HEK293 (cell line): ENCODE measurements around the gene GRAMD1B.

Experiments used
- CTCF ChIA-PET: fragments of 350-600 bp; formaldehyde crosslinking; extraction: SDS; loops from one replicate; lab custom pipeline; 2021; ENCODE audit warnings: antibody characterized with exemption; lab: Yijun Ruan, JAX
- POLR2A ChIA-PET: fragments of 300-600 bp; formaldehyde crosslinking; extraction: SDS; loops from one replicate; lab custom pipeline; 2020; ENCODE audit warnings: antibody characterized with exemption, inconsistent platforms; lab: Yijun Ruan, JAX
- H3K27ac ChIP-seq: fragments of 200-500 bp; sonication (Bioruptor generic); 2 replicates; pipeline ENCODE4 v1.5.1; 2014; ENCODE audit warnings: low read depth, low read length, control low read depth, inconsistent platforms; ENCODE audit errors: extremely low read depth
- H3K36me3 ChIP-seq, 2 experiments: fragments of 200-500 bp in 1 of 2; sonication (Bioruptor generic) in 1 of 2; 1 replicate in 1 of 2; 2 replicates in 1 of 2; pipeline ENCODE4 v1.5.1; 2014 to 2017; ENCODE audit warnings: inconsistent platforms in 2 of 2, low read length in 2 of 2; ENCODE audit not compliant: control insufficient read depth in 2 of 2, insufficient read depth in 1 of 2
- H3K4me1 ChIP-seq: fragments of 200-500 bp; sonication (Bioruptor generic); 2 replicates; pipeline ENCODE4 v1.5.1; 2014; ENCODE audit warnings: mild to moderate bottlenecking, low read length, inconsistent platforms; ENCODE audit not compliant: control insufficient read depth, insufficient read depth
- H3K4me3 ChIP-seq: 2 replicates; pipeline ENCODE4 v1.5.1; 2011; ENCODE audit warnings: low read depth, mild to moderate bottlenecking, control low read depth, low read length, moderate library complexity
- H3K9me3 ChIP-seq: fragments of 200-500 bp; sonication (Bioruptor generic); 2 replicates; pipeline ENCODE4 v1.5.1; 2014; ENCODE audit warnings: low read depth, low read length, inconsistent platforms; ENCODE audit not compliant: control insufficient read depth, insufficient read depth
- OSR2 ChIP-seq: fragments of 450-650 bp; formaldehyde crosslinking; IDR thresholded peaks from 2 replicates; pipeline ENCODE4 v1.5.1; 2016; ENCODE audit warnings: missing biosample characterization, missing genetic modification characterization
- REPIN1 ChIP-seq: fragments of 450-650 bp; formaldehyde crosslinking; IDR thresholded peaks from 2 replicates; pipeline ENCODE4 v1.5.1; 2017; ENCODE audit warnings: missing biosample characterization, missing genetic modification characterization, low read depth
- SP2 ChIP-seq: fragments of 450-650 bp; formaldehyde crosslinking; IDR thresholded peaks from 2 replicates; pipeline ENCODE4 v1.5.1; 2016; ENCODE audit warnings: missing biosample characterization, missing genetic modification characterization
- ZNF140 ChIP-seq: fragments of 450-650 bp; formaldehyde crosslinking; IDR thresholded peaks from 2 replicates; pipeline ENCODE4 v1.5.1; 2016; ENCODE audit warnings: missing biosample characterization, missing genetic modification characterization
- ZNF214 ChIP-seq: fragments of 450-650 bp; formaldehyde crosslinking; IDR thresholded peaks from 2 replicates; pipeline ENCODE4 v1.5.1; 2017; ENCODE audit warnings: missing biosample characterization, mild to moderate bottlenecking, missing genetic modification characterization, borderline replicate concordance
- ZNF341 ChIP-seq: fragments of 450-650 bp; formaldehyde crosslinking; IDR thresholded peaks from 2 replicates; pipeline ENCODE4; 2016; ENCODE audit warnings: low read depth, missing biosample characterization, missing genetic modification characterization
- ZNF426 ChIP-seq: fragments of 450-650 bp; formaldehyde crosslinking; IDR thresholded peaks from 2 replicates; pipeline ENCODE4 v1.5.1; 2017; ENCODE audit warnings: missing biosample characterization, missing genetic modification characterization, mild to moderate bottlenecking, inconsistent platforms, moderate library complexity
- ZNF521 ChIP-seq: fragments of 450-650 bp; formaldehyde crosslinking; IDR thresholded peaks from 2 replicates; pipeline ENCODE4 v1.5.1; 2017; ENCODE audit warnings: missing biosample characterization, mild to moderate bottlenecking, missing genetic modification characterization
- ZNF560 ChIP-seq: fragments of 450-650 bp; formaldehyde crosslinking; IDR thresholded peaks from 2 replicates; pipeline ENCODE4 v1.5.1; 2017; ENCODE audit warnings: missing biosample characterization, missing genetic modification characterization, borderline replicate concordance
- ZNF561 ChIP-seq: fragments of 450-650 bp; IDR thresholded peaks from 2 replicates; pipeline ENCODE4 v1.5.1; 2018; ENCODE audit warnings: missing biosample characterization, missing genetic modification characterization, borderline replicate concordance
- ZNF837 ChIP-seq: fragments of 450-650 bp; formaldehyde crosslinking; IDR thresholded peaks from 2 replicates; pipeline ENCODE4 v1.5.1; 2016; ENCODE audit warnings: missing biosample characterization, missing genetic modification characterization
- TF ChIP-seq, protein P1 (sequence below): fragments of 450-650 bp; formaldehyde crosslinking; IDR thresholded peaks from 2 replicates; pipeline ENCODE4 v1.5.1; 2016; ENCODE audit warnings: missing biosample characterization, missing genetic modification characterization
- TF ChIP-seq, protein P2 (sequence below): fragments of 450-650 bp; formaldehyde crosslinking; IDR thresholded peaks from 2 replicates; pipeline ENCODE4 v1.5.1; 2016; ENCODE audit warnings: missing biosample characterization, missing genetic modification characterization, borderline replicate concordance
- TF ChIP-seq, protein P3 (sequence below): fragments of 450-650 bp; formaldehyde crosslinking; IDR thresholded peaks from 2 replicates; pipeline ENCODE4 v1.5.1; 2016; ENCODE audit warnings: missing biosample characterization, missing genetic modification characterization, low read depth
- TF ChIP-seq, protein P4 (sequence below): fragments of 450-650 bp; formaldehyde crosslinking; IDR thresholded peaks from 2 replicates; pipeline ENCODE4 v1.5.1; 2017; ENCODE audit warnings: missing biosample characterization, missing genetic modification characterization

GRAMD1B gene

DNA sequence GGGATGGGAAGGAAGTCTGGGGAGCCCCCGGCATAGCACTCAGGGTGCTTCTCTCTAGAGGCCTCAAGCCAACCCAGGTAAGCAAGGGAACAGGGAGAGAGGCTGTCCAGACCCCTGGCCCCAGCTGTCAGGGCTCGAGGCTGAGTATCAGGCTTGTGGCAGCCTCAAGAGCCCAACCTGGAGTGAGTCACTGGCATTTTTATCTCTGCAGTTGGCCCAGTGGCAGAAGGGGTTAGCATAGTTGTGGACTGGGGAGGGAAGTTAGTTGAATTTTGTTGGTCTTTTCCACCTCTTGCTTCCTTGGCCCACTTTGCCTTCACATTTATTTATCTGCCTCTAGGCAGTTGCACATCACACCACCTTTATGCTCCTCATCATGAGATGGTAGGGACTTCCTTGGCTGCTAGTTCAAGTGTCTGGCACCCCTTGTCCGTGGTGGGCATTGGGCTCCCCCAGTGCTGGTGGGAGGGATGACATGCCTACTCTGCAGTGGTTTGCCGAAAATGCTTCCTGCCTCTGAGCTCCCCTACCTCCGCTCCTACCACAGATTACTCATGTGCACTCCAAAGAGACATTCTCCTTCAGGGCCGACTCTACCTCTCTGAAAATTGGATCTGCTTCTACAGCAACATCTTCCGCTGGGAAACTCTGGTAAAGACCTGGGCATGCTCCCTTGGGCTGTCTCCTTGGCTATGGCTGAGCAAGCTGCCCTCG is 164.3 kb downstream of the GRAMD1B start:
- Histone ChIP-seq H3K9me3 (no peaks in the 10 kb centered on the region), H3K27ac (no peak overlapping the region), H3K4me1 (no peaks in the 10 kb centered on the region), H3K36me3 (peaks cover 0 to 44% of the 10 kb centered on the region in 2 experiments; a peak in 1 of 3 replicates), H3K4me3 (no peak overlapping the region)
- ChIA-PET CTCF (no interaction called here), POLR2A (no interaction called here)
- no peak for TF ChIP-seq ZNF837 (tag by site-specific recombination)
- TF ChIP-seq ZNF426, result no peak
- TF ChIP-seq, protein P1, sequence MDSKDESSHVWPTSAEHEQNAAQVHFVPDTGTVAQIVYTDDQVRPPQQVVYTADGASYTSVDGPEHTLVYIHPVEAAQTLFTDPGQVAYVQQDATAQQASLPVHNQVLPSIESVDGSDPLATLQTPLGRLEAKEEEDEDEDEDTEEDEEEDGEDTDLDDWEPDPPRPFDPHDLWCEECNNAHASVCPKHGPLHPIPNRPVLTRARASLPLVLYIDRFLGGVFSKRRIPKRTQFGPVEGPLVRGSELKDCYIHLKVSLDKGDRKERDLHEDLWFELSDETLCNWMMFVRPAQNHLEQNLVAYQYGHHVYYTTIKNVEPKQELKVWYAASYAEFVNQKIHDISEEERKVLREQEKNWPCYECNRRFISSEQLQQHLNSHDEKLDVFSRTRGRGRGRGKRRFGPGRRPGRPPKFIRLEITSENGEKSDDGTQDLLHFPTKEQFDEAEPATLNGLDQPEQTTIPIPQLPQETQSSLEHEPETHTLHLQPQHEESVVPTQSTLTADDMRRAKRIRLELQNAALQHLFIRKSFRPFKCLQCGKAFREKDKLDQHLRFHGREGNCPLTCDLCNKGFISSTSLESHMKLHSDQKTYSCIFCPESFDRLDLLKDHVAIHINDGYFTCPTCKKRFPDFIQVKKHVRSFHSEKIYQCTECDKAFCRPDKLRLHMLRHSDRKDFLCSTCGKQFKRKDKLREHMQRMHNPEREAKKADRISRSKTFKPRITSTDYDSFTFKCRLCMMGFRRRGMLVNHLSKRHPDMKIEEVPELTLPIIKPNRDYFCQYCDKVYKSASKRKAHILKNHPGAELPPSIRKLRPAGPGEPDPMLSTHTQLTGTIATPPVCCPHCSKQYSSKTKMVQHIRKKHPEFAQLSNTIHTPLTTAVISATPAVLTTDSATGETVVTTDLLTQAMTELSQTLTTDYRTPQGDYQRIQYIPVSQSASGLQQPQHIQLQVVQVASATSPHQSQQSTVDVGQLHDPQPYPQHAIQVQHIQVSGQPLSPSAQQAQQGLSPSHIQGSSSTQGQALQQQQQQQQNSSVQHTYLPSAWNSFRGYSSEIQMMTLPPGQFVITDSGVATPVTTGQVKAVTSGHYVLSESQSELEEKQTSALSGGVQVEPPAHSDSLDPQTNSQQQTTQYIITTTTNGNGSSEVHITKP, result peak; percentile 72
- no peak for TF ChIP-seq ZNF341 (tag by site-specific recombination)
- no peak for TF ChIP-seq ZNF521 (tag by site-specific recombination)
- TF ChIP-seq ZNF560 (tag by site-specific recombination), result no peak
- no peak for TF ChIP-seq ZNF561

DNA sequence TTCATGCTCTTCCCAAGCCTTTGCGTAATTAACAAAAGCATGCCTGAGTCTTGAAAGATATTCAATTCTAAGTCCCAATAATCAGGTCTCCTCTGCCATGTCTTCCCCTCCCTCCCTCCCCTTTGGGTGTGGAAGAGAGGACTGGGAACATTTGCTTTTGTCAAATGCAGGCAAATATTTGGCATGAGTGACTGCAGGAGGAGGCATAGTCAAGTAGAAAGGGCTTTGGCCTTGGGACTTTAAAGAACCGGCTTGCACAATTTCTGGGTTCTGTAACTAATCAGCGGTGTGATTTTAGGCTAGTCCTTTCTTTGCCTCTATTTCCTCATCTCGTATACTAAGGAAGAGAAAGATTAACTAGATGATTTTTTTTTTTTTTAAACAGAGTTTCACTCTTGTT is 164.9 kb downstream of the GRAMD1B start:
- CTCF ChIA-PET, result interaction anchor here (1.2 kb wide), 1 partner anchor 18 kb away, joined by 4 read pairs; no protein-coding TSS in a partner anchor
- TF ChIP-seq ZNF140 (tag by site-specific recombination), result no peak
- no peak for TF ChIP-seq ZNF214 (tag by site-specific recombination)
- TF ChIP-seq OSR2 (tag by site-specific recombination), result no peak
- TF ChIP-seq, protein P2, sequence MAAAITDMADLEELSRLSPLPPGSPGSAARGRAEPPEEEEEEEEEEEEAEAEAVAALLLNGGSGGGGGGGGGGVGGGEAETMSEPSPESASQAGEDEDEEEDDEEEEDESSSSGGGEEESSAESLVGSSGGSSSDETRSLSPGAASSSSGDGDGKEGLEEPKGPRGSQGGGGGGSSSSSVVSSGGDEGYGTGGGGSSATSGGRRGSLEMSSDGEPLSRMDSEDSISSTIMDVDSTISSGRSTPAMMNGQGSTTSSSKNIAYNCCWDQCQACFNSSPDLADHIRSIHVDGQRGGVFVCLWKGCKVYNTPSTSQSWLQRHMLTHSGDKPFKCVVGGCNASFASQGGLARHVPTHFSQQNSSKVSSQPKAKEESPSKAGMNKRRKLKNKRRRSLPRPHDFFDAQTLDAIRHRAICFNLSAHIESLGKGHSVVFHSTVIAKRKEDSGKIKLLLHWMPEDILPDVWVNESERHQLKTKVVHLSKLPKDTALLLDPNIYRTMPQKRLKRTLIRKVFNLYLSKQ, result no peak
- no peak for TF ChIP-seq REPIN1
- no peaks in the 10 kb centered on the region for H3K4me1 ChIP-seq
- H3K27ac ChIP-seq, result no peak overlapping the region
- POLR2A ChIA-PET, result no interaction called here
- H3K9me3 ChIP-seq, result no peaks in the 10 kb centered on the region
- peaks cover 0 to 46% of the 10 kb centered on the region in 2 experiments; a peak in 1 of 3 replicates for H3K36me3 ChIP-seq
- H3K4me3 ChIP-seq, result no peak overlapping the region

DNA sequence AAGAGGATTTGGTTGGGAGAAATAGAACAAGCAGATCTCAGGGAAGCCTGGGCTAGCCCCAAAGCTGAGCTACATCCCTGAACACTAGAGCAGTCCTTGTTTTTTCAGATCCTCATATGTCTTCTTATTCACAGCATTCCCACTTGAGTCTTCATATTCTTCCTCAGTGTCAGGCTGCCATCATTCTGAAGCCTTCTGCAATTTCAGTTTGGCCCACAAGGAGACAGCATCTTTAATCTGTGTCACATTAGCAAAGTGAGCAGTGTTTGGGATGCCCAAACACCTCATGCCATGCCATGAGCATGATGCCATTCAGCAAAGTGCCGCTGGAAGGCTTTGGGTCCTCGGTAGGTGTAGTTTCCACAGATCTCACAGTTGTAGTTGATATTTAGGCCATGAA is 167.8 kb downstream of the GRAMD1B start:
- POLR2A ChIA-PET, result no interaction called here
- Histone ChIP-seq H3K9me3 (no peaks in the 10 kb centered on the region), H3K4me1 (no peaks in the 10 kb centered on the region), H3K36me3 (peaks cover 0 to 61% of the 10 kb centered on the region in 2 experiments; a peak in 1 of 3 replicates), H3K27ac (no peak overlapping the region), H3K4me3 (no peak overlapping the region)
- no peak for TF ChIP-seq SP2 (tag by site-specific recombination)
- TF ChIP-seq, protein P3, sequence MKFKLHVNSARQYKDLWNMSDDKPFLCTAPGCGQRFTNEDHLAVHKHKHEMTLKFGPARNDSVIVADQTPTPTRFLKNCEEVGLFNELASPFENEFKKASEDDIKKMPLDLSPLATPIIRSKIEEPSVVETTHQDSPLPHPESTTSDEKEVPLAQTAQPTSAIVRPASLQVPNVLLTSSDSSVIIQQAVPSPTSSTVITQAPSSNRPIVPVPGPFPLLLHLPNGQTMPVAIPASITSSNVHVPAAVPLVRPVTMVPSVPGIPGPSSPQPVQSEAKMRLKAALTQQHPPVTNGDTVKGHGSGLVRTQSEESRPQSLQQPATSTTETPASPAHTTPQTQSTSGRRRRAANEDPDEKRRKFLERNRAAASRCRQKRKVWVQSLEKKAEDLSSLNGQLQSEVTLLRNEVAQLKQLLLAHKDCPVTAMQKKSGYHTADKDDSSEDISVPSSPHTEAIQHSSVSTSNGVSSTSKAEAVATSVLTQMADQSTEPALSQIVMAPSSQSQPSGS (tag by site-specific recombination), result no peak
- TF ChIP-seq ZNF561, result no peak
- TF ChIP-seq, protein P4, sequence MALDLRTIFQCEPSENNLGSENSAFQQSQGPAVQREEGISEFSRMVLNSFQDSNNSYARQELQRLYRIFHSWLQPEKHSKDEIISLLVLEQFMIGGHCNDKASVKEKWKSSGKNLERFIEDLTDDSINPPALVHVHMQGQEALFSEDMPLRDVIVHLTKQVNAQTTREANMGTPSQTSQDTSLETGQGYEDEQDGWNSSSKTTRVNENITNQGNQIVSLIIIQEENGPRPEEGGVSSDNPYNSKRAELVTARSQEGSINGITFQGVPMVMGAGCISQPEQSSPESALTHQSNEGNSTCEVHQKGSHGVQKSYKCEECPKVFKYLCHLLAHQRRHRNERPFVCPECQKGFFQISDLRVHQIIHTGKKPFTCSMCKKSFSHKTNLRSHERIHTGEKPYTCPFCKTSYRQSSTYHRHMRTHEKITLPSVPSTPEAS (tag by site-specific recombination), result no peak
- CTCF ChIA-PET, result interaction anchor here (0.9 to 1.4 kb wide), 2 partner anchors 17 to 117 kb away, joined by 3 to 9 read pairs; no protein-coding TSS in a partner anchor
